Upper lobe of left lung (tissue), 4 donors: ENCODE results near the gene ACTC1.

Source experiments
- EP300 ChIP-seq, 4 donors: sonication (generic); formaldehyde crosslinking; IDR thresholded peaks; one replicate each; pipeline ENCODE4 v1.5.1; 2017; ENCODE audit warnings: antibody characterized with exemption in 4 of 4, control low read depth in 2 of 4
- POLR2AphosphoS5 ChIP-seq, 2 donors: sonication (generic); formaldehyde crosslinking; IDR thresholded peaks; one replicate each; pipeline ENCODE4 v1.5.1; 2017; ENCODE audit warnings: antibody characterized with exemption in 2 of 2
- TF ChIP-seq, protein P1 (sequence below), 6 experiments: fragments of 450-650 bp in 4 of 6; fragments of 200-600 bp in 2 of 6; sonication (generic) in 2 of 6; IDR thresholded peaks; one replicate each; pipeline ENCODE4 v1.5.1; 2016 to 2019; ENCODE audit warnings: antibody characterized with exemption in 6 of 6

DNA sequence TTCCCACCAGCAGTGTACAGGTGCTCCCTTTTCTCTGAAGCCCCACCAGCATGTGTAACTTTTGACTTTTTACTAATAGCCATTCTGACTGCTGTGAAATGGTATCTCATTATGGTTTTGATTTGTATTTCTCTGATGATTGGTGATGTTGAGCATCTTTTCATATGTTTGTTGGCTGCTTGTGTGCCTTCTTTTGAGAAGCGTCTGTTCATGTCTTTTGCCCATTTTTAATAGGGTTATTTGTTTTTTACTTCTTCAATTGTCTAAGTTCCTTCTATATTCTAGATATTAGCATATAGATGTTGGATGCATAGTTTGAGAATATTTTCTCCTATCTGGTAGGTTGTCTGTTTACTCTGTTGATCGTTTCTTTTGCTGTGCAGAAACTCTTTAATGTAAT is 14.6 kb downstream of the ACTC1 start:
- TF ChIP-seq, protein P1, sequence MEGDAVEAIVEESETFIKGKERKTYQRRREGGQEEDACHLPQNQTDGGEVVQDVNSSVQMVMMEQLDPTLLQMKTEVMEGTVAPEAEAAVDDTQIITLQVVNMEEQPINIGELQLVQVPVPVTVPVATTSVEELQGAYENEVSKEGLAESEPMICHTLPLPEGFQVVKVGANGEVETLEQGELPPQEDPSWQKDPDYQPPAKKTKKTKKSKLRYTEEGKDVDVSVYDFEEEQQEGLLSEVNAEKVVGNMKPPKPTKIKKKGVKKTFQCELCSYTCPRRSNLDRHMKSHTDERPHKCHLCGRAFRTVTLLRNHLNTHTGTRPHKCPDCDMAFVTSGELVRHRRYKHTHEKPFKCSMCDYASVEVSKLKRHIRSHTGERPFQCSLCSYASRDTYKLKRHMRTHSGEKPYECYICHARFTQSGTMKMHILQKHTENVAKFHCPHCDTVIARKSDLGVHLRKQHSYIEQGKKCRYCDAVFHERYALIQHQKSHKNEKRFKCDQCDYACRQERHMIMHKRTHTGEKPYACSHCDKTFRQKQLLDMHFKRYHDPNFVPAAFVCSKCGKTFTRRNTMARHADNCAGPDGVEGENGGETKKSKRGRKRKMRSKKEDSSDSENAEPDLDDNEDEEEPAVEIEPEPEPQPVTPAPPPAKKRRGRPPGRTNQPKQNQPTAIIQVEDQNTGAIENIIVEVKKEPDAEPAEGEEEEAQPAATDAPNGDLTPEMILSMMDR (IDR thresholded peaks at IDR 0.05): no peak
- no peak for TF ChIP-seq POLR2AphosphoS5 (IDR thresholded peaks at IDR 0.05)
- TF ChIP-seq EP300 (IDR thresholded peaks at IDR 0.05): no peak
